GM23338 (cell line): ENCODE results near the gene ARSI. TPM values are rescaled to one million over a fixed set of nuclear protein-coding genes. Genes with fewer than 3 reads are reported as not detected.

ENCODE experiments used
- ATAC-seq: fragments of 200-7000 bp; cut with Tn5 transposase; 3 replicates; pipeline ENCODE4 v1.9.1; 2020
- DNase-seq: peaks from one replicate; pipeline ENCODE4 v3.0.0-alpha.2; 2015; ENCODE audit warnings: low spot score
- H2AFZ ChIP-seq: fragments of 200-600 bp; sonication (generic); 2 replicates; pipeline ENCODE4 v1.8.0; 2016; ENCODE audit warnings: antibody characterized with exemption, mild to moderate bottlenecking, moderate library complexity
- H3F3A ChIP-seq: fragments of 200-600 bp; sonication (generic); replicated peaks from 2 replicates; pipeline ENCODE4 v1.8.0; 2017; ENCODE audit warnings: antibody characterized with exemption, mixed run types, low read depth
- H3K27ac ChIP-seq: fragments of 200-600 bp; sonication (generic); 2 replicates; pipeline ENCODE4 v1.6.1; 2016; ENCODE audit warnings: low read depth
- H3K27me3 ChIP-seq: fragments of 200-600 bp; sonication (generic); 2 replicates; pipeline ENCODE4 v1.8.0; 2016; ENCODE audit warnings: mild to moderate bottlenecking, mixed run types, moderate library complexity; ENCODE audit not compliant: insufficient read depth
- H3K36me3 ChIP-seq: fragments of 200-600 bp; sonication (generic); 2 replicates; pipeline ENCODE4 v1.8.0; 2016; ENCODE audit warnings: mild to moderate bottlenecking; ENCODE audit not compliant: insufficient read depth
- H3K4me1 ChIP-seq: fragments of 200-600 bp; sonication (generic); 2 replicates; pipeline ENCODE4 v1.8.0; 2016; ENCODE audit warnings: mild to moderate bottlenecking, moderate library complexity; ENCODE audit not compliant: insufficient read depth
- H3K4me2 ChIP-seq: fragments of 200-600 bp; sonication (generic); 2 replicates; pipeline ENCODE4 v1.7.1; 2017; ENCODE audit warnings: mixed run types
- H3K4me3 ChIP-seq: fragments of 200-600 bp; sonication (generic); 2 replicates; pipeline ENCODE4 v1.6.1; 2016; ENCODE audit warnings: mixed run types
- H3K79me2 ChIP-seq: fragments of 200-600 bp; sonication (generic); replicated peaks from 2 replicates; pipeline ENCODE4 v1.8.0; 2017; ENCODE audit warnings: mild to moderate bottlenecking; ENCODE audit not compliant: insufficient read depth
- H3K9me2 ChIP-seq: fragments of 200-600 bp; sonication (generic); 2 replicates; pipeline ENCODE4 v1.8.0; 2017; ENCODE audit not compliant: insufficient read depth
- H4K20me1 ChIP-seq: fragments of 200-600 bp; sonication (generic); replicated peaks from 2 replicates; pipeline ENCODE4 v1.8.0; 2017; ENCODE audit warnings: mild to moderate bottlenecking; ENCODE audit not compliant: insufficient read depth
- H3K27ac Mint-ChIP-seq: 2 replicates; pipeline ENCODE4 v1.8.0; 2020; ENCODE audit warnings: inconsistent platforms, mild to moderate bottlenecking, moderate library complexity, mixed read lengths
- H3K27me3 Mint-ChIP-seq: 3 replicates; pipeline ENCODE4 v1.8.0; 2022; ENCODE audit warnings: low read depth, mild to moderate bottlenecking, moderate library complexity, mixed read lengths, inconsistent platforms; ENCODE audit not compliant: insufficient read depth, poor library complexity
- H3K36me3 Mint-ChIP-seq: 3 replicates; pipeline ENCODE4 v1.8.0; 2021; ENCODE audit warnings: low read depth, mild to moderate bottlenecking, inconsistent platforms, moderate library complexity, mixed read lengths
- H3K4me1 Mint-ChIP-seq: 3 replicates; pipeline ENCODE4 v1.8.0; 2020; ENCODE audit warnings: mild to moderate bottlenecking, inconsistent platforms, mixed read lengths
- H3K4me3 Mint-ChIP-seq: 3 replicates; pipeline ENCODE4 v1.8.0; 2021; ENCODE audit warnings: moderate library complexity, mild to moderate bottlenecking, inconsistent platforms, mixed read lengths
- H3K9me3 Mint-ChIP-seq: 3 replicates; pipeline ENCODE4 v1.8.0; 2020; ENCODE audit warnings: moderate library complexity, mild to moderate bottlenecking, inconsistent platforms, mixed read lengths
- EZH2phosphoT487 ChIP-seq: fragments of 200-600 bp; sonication (generic); IDR thresholded peaks from one replicate; pipeline ENCODE4 v1.8.1; 2018; ENCODE audit warnings: antibody characterized with exemption; ENCODE audit not compliant: unreplicated experiment
- NANOG ChIP-seq: IDR thresholded peaks from 2 replicates; pipeline ENCODE4 v1.6.1; 2016; ENCODE audit warnings: antibody characterized with exemption, borderline replicate concordance
- POLR2AphosphoS5 ChIP-seq: IDR thresholded peaks from 2 replicates; pipeline ENCODE4 v1.6.1; 2016; ENCODE audit warnings: antibody characterized with exemption, low read depth
- STAT1 ChIP-seq: IDR thresholded peaks from one replicate; pipeline ENCODE4 v1.6.1; 2016; ENCODE audit warnings: antibody characterized with exemption; ENCODE audit not compliant: unreplicated experiment
- ZNF114 ChIP-seq: fragments of 250-450 bp; sonication (Bioruptor Pico); IDR thresholded peaks from 2 replicates; pipeline ENCODE4 v1.5.0; 2020; ENCODE audit warnings: mild to moderate bottlenecking, moderate library complexity
- ZNF331 ChIP-seq: fragments of 250-450 bp; sonication (Bioruptor Pico); IDR thresholded peaks from 2 replicates; pipeline ENCODE4 v1.5.0; 2020; ENCODE audit warnings: low read depth, mild to moderate bottlenecking, moderate library complexity
- polyA plus RNA-seq: library from polyadenylated mRNA; unstranded; fragments of >200 nt; fragmentation: Nextera tagmentation; extraction: Ambion mirVana; gene quantifications from 2 replicates; pipeline ENCODE4 v1.2.1, GENCODE V29; 2016
- total RNA-seq: library from RNA; depleted of rRNA; stranded (reverse); fragments of >200 nt; shearing (Covaris generic); gene quantifications from 2 replicates; pipeline ENCODE4 v1.2.3, GENCODE V29; 2014
- TF ChIP-seq, protein P1 (sequence below), 2 experiments: fragments of 200-600 bp in 1 of 2; sonication (generic) in 1 of 2; conservative IDR thresholded peaks; 2 replicates each; pipeline versions ENCODE4 v1.5.1 to v1.6.1; 2016 to 2017; ENCODE audit warnings: antibody characterized with exemption in 2 of 2, low read depth in 2 of 2, mild to moderate bottlenecking in 2 of 2, moderate library complexity in 1 of 2
- TF ChIP-seq, protein P2 (sequence below): IDR thresholded peaks from 2 replicates; pipeline ENCODE4 v1.6.1; 2016; ENCODE audit warnings: antibody characterized with exemption

The ARSI gene
- total and polyA plus RNA-seq, 2 experiments from 2014 or later = 0.99 to 6.9 TPM

DNA sequence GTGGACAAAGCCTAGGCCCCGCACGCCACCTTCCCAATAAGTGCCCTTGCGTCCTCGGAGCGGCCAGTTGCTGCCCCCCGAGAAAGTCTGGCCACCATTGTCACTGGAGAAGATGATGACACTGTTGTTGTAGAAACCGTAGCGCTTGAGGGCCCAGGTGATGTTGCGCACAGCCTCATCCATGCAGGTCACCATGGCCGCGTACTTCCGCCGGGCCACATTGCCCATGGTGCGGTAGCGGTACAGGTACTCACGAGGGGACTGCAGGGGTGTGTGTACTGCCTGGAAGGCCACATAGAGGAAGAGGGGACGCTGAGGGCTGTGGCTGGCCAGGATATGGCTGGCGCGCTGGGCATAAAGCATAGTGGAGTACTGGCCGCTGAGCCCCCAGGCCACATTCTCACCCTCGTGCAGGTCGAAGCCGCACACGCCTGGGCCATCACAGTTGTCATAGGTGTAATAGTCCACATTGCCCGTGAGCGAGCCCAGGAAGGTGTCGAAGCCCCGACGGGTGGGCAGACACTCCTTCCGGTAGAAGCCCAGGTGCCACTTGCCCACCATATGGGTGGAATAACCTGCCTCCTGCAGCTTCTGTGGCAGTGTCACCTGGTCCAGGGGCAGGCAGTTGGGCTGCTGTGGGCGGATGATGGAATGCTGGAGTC, 4.6 kb downstream of the ARSI start:
- Histone ChIP-seq H3K4me2 (no peak overlapping the region), H3K27me3 (peaks cover 12% of the 10 kb centered on the region), H3K79me2 (no peaks in the 10 kb centered on the region), H3F3A (no peaks in the 10 kb centered on the region), H4K20me1 (no peaks in the 10 kb centered on the region), H3K27ac (no peak overlapping the region), H2AFZ (no peak overlapping the region), H3K4me3 (no peak overlapping the region), H3K9me2 (no peaks in the 10 kb centered on the region), H3K4me1 (peaks cover 13% of the 10 kb centered on the region), H3K36me3 (no peaks in the 10 kb centered on the region)
- H3K4me3 Mint-ChIP-seq = no peak overlapping the region
- ATAC-seq (no peak), DNase-seq (no peak)
- H3K4me1 Mint-ChIP-seq = peaks cover 28% of the 10 kb centered on the region
- TF ChIP-seq, protein P1, sequence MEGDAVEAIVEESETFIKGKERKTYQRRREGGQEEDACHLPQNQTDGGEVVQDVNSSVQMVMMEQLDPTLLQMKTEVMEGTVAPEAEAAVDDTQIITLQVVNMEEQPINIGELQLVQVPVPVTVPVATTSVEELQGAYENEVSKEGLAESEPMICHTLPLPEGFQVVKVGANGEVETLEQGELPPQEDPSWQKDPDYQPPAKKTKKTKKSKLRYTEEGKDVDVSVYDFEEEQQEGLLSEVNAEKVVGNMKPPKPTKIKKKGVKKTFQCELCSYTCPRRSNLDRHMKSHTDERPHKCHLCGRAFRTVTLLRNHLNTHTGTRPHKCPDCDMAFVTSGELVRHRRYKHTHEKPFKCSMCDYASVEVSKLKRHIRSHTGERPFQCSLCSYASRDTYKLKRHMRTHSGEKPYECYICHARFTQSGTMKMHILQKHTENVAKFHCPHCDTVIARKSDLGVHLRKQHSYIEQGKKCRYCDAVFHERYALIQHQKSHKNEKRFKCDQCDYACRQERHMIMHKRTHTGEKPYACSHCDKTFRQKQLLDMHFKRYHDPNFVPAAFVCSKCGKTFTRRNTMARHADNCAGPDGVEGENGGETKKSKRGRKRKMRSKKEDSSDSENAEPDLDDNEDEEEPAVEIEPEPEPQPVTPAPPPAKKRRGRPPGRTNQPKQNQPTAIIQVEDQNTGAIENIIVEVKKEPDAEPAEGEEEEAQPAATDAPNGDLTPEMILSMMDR (conservative IDR thresholded peaks at IDR 0.05; ENCODE audit: low read depth in 2 of 2) = no peak
- TF ChIP-seq, protein P2, sequence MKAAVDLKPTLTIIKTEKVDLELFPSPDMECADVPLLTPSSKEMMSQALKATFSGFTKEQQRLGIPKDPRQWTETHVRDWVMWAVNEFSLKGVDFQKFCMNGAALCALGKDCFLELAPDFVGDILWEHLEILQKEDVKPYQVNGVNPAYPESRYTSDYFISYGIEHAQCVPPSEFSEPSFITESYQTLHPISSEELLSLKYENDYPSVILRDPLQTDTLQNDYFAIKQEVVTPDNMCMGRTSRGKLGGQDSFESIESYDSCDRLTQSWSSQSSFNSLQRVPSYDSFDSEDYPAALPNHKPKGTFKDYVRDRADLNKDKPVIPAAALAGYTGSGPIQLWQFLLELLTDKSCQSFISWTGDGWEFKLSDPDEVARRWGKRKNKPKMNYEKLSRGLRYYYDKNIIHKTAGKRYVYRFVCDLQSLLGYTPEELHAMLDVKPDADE = no peak
- H3K27ac Mint-ChIP-seq = no peak overlapping the region
- H3K9me3 Mint-ChIP-seq = no peaks in the 10 kb centered on the region; the same call in 2 of the 3 replicates
- peaks cover 17% of the 10 kb centered on the region for H3K27me3 Mint-ChIP-seq
- no peaks in the 10 kb centered on the region for H3K36me3 Mint-ChIP-seq

DNA sequence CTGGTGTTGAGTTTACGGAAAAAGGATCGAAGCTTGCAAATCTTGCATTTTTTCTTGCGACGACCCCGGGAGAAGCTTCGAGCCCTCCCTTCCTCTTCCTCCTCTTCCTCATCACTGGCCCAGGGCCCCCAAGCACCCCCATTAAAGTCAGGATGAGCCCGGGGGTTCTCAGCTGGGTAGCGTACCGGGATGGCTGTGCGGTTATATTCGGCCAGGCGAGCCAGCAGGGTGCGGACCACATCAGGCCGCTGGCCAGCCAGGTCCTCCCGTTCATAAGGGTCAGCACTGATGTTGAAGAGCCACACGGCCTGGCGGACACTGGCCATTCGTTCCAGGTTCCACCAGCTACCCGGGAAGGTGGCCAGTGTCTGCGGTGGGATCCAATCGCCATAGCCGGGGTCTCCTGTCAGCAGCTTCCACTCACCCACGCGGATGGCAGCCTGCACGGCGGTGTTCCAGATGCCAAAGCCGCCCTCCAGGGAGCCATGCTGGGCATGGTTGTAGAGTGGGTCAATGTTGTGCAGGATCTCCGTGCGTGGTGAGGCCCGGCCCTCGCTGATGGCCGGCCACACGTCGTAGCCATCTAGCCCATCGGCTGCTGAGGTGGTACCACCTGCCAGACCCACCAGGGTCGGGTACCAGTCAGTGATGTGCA, 5.3 kb downstream of the ARSI start:
- ATAC-seq (no peak), DNase-seq (no peak)
- H3K79me2 ChIP-seq = no peaks in the 10 kb centered on the region
- H3K4me2 ChIP-seq = no peak overlapping the region
- H3F3A ChIP-seq = no peaks in the 10 kb centered on the region
- H3K4me3 Mint-ChIP-seq = no peak overlapping the region
- no peaks in the 10 kb centered on the region for H3K36me3 Mint-ChIP-seq
- H2AFZ ChIP-seq = no peak overlapping the region
- H3K27ac Mint-ChIP-seq = no peak overlapping the region
- no peak overlapping the region for H3K27ac ChIP-seq
- H3K9me2 ChIP-seq = no peaks in the 10 kb centered on the region
- peaks cover 31% of the 10 kb centered on the region for H3K4me1 Mint-ChIP-seq
- no peaks in the 10 kb centered on the region for H3K36me3 ChIP-seq
- H3K27me3 Mint-ChIP-seq = peaks cover 20% of the 10 kb centered on the region
- H3K4me3 ChIP-seq = no peak overlapping the region
- H3K27me3 ChIP-seq = peaks cover 12% of the 10 kb centered on the region
- H4K20me1 ChIP-seq = no peaks in the 10 kb centered on the region
- H3K9me3 Mint-ChIP-seq = no peaks in the 10 kb centered on the region; the same call in 2 of the 3 replicates
- peaks cover 13% of the 10 kb centered on the region for H3K4me1 ChIP-seq
- TF ChIP-seq, protein P1 (conservative IDR thresholded peaks at IDR 0.05; ENCODE audit: low read depth in 2 of 2) = no peak
- TF ChIP-seq, protein P2 = no peak
- TF ChIP-seq POLR2AphosphoS5 (no peak), ZNF331 (CRISPR knock-in tag) (no peak), ZNF114 (CRISPR knock-in tag) (no peak), NANOG (no peak), EZH2phosphoT487 (no peak), STAT1 (no peak)
